ENCODE measurements around the gene GTF2IRD1. TPM values are rescaled to one million over a fixed set of nuclear protein-coding genes. Genes with fewer than 3 reads are reported as not detected.

GTF2IRD1 gene
- total RNA-seq, 1 experiment from 2014 or later, result 54.0 TPM

DNA sequence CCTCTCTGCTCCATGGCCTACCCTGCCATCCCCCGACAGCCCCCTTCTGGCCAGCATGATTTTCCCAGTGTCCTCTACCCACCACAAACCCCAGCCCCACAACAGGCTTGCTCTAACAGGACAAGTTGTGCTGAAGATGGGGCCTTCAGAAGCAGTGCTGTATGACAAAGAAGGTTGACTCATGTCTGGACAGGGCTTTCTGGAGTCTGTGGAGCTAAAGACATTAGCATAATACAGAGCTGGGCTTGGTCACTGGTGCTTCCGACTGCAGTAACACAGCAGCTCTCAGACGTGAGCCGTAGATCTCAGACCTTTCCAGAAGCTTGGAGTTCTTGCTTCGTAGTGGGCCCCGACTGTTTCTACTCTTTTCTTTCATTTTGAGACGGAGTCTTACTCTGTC lies 100.5 kb downstream of the GTF2IRD1 start:
- Histone ChIP-seq H3K36me3 (ENCODE audit: control insufficient read depth, insufficient read depth, low read length) (no peaks in the 10 kb centered on the region), H3K27ac (ENCODE audit: low read length) (no peak overlapping the region), H3K4me3 (ENCODE audit: low read depth in 2 of 2, low read length in 2 of 2) (no peak overlapping the region), H3K9me3 (ENCODE audit: control insufficient read depth, insufficient read depth, low read depth, low read length) (no peaks in the 10 kb centered on the region), H3K4me1 (ENCODE audit: control insufficient read depth, insufficient read depth, low read length) (no peaks in the 10 kb centered on the region), H3K27me3 (ENCODE audit: control insufficient read depth, insufficient read depth, low read length) (no peaks in the 10 kb centered on the region)
- ChIA-PET CTCF (interaction anchor here (0.5 kb wide), 1 partner anchor 8 kb away, joined by 4 read pairs; no protein-coding TSS in a partner anchor), POLR2A (no interaction called here)
- DNase-seq (ENCODE audit: low read depth, low spot score) (no peak), ATAC-seq (no peak)
- TF ChIP-seq SIN3A (IDR thresholded peaks at IDR 0.05; ENCODE audit: borderline replicate concordance, insufficient read depth, low read depth, low read length) (no peak), POLR2AphosphoS5 (IDR thresholded peaks at IDR 0.05; ENCODE audit: low read depth, low read length) (no peak), CTCF (IDR thresholded peaks at IDR 0.05) (no peak), TCF7L2 (IDR thresholded peaks at IDR 0.05; ENCODE audit: low read depth, low read length) (no peak)
- TF ChIP-seq, protein P1, sequence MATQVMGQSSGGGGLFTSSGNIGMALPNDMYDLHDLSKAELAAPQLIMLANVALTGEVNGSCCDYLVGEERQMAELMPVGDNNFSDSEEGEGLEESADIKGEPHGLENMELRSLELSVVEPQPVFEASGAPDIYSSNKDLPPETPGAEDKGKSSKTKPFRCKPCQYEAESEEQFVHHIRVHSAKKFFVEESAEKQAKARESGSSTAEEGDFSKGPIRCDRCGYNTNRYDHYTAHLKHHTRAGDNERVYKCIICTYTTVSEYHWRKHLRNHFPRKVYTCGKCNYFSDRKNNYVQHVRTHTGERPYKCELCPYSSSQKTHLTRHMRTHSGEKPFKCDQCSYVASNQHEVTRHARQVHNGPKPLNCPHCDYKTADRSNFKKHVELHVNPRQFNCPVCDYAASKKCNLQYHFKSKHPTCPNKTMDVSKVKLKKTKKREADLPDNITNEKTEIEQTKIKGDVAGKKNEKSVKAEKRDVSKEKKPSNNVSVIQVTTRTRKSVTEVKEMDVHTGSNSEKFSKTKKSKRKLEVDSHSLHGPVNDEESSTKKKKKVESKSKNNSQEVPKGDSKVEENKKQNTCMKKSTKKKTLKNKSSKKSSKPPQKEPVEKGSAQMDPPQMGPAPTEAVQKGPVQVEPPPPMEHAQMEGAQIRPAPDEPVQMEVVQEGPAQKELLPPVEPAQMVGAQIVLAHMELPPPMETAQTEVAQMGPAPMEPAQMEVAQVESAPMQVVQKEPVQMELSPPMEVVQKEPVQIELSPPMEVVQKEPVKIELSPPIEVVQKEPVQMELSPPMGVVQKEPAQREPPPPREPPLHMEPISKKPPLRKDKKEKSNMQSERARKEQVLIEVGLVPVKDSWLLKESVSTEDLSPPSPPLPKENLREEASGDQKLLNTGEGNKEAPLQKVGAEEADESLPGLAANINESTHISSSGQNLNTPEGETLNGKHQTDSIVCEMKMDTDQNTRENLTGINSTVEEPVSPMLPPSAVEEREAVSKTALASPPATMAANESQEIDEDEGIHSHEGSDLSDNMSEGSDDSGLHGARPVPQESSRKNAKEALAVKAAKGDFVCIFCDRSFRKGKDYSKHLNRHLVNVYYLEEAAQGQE (IDR thresholded peaks at IDR 0.05; ENCODE audit: insufficient read depth in 1 of 2, low read depth in 2 of 2, low read length in 1 of 2), result no peak
- in situ Hi-C loops (cut with HindIII; ENCODE audit: low pct_unique_long_range_greater_than_20kb, low sequenced_read_pairs), result no loop called here
- no TSS peak for BruUV-seq (replicated peaks)
- intact Hi-C loops (cut with micrococcal nuclease; ENCODE audit: unreplicated experiment), result no loop called here

DNA sequence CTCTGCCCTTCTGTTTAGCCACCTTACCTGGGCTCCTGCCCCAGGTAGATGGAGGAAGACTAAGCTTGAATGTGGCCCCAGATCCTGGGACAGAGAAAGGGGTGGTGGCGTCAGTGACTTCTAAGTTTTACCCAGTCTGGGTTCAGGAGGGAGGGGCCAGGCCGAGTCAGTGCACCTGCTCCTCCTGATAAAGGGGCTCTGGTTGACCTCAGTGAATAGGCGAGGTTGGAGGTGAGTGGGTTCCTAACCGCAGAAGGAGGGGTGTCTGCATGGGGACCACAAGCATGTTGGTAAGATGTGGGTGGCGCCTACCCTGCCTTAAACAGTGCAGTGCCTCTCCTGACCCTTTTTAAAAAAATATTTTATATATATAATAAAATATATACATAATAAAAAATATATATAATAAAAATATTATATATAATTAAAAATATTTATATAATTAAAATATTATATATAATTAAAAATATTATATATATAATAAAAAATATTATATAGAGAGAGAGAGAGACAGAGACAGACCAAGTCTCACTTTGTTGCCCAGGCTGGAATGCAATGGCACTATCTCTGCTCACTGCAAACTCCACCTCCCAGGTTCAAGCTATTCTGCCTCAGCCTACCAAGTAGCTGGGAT lies 106.5 kb downstream of the GTF2IRD1 start:
- ATAC-seq (no peak), DNase-seq (ENCODE audit: low read depth, low spot score) (no peak)
- TF ChIP-seq POLR2AphosphoS5 (IDR thresholded peaks at IDR 0.05; ENCODE audit: low read depth, low read length), result no peak
- TF ChIP-seq, protein P1 (IDR thresholded peaks at IDR 0.05; ENCODE audit: insufficient read depth in 1 of 2, low read depth in 2 of 2, low read length in 1 of 2), result no peak
- no peak for TF ChIP-seq SIN3A (IDR thresholded peaks at IDR 0.05; ENCODE audit: borderline replicate concordance, insufficient read depth, low read depth, low read length)
- TF ChIP-seq TCF7L2 (IDR thresholded peaks at IDR 0.05; ENCODE audit: low read depth, low read length), result no peak
- TF ChIP-seq CTCF (IDR thresholded peaks at IDR 0.05), result no peak
- Histone ChIP-seq H3K9me3 (ENCODE audit: control insufficient read depth, insufficient read depth, low read depth, low read length) (no peaks in the 10 kb centered on the region), H3K4me3 (ENCODE audit: low read depth in 2 of 2, low read length in 2 of 2) (no peak overlapping the region), H3K27me3 (ENCODE audit: control insufficient read depth, insufficient read depth, low read length) (no peaks in the 10 kb centered on the region), H3K27ac (ENCODE audit: low read length) (no peak overlapping the region), H3K36me3 (ENCODE audit: control insufficient read depth, insufficient read depth, low read length) (no peaks in the 10 kb centered on the region), H3K4me1 (ENCODE audit: control insufficient read depth, insufficient read depth, low read length) (no peaks in the 10 kb centered on the region)
- BruUV-seq (replicated peaks), result no TSS peak
- POLR2A ChIA-PET, result interaction anchor here (0.7 kb wide), 1 partner anchor 9 kb away, joined by 7 read pairs; no protein-coding TSS in a partner anchor
- in situ Hi-C loops (cut with HindIII; ENCODE audit: low pct_unique_long_range_greater_than_20kb, low sequenced_read_pairs), result no loop called here
- CTCF ChIA-PET, result no interaction called here
- intact Hi-C loops (cut with micrococcal nuclease; ENCODE audit: unreplicated experiment), result no loop called here
